Mononuclear cell (primary cell): Measurements from ENCODE around the gene TEPSIN. TPM values are rescaled to one million over a fixed set of nuclear protein-coding genes. Genes with fewer than 3 reads are reported as not detected.
"Not testable (repeated sequence)": the region's sequence is repeated elsewhere in the genome, so short reads cannot be mapped to it uniquely, and the experiment has no call there.

Experiments used
- H3K27me3 ChIP-seq: 2 replicates; pipeline ENCODE4 v1.6.0; 2011; ENCODE audit warnings: low read length, control low read depth; ENCODE audit not compliant: insufficient read depth
- H3K4me1 ChIP-seq: 2 replicates; pipeline ENCODE4 v1.5.1; 2011; ENCODE audit warnings: mild to moderate bottlenecking, low read length, control low read depth; ENCODE audit not compliant: insufficient read depth
- H3K4me3 ChIP-seq: 2 replicates; pipeline ENCODE4 v1.5.1; 2011; ENCODE audit warnings: mild to moderate bottlenecking, low read length, moderate library complexity
- H3K9me3 ChIP-seq: 2 replicates; pipeline ENCODE4 v1.5.1; 2011; ENCODE audit warnings: low read depth, mild to moderate bottlenecking, control low read depth, low read length
- total RNA-seq: library from RNA; depleted of rRNA; stranded (reverse); fragments of >200 nt; gene quantifications from one replicate; pipeline ENCODE4 v1.2.3, GENCODE V29; 2012

TEPSIN gene
- total RNA-seq, 1 donor = 39.6 TPM

- Histone ChIP-seq H3K27me3 (no peaks in the 10 kb centered on the region), H3K4me3 (no peak overlapping the region), H3K9me3 (no peaks in the 10 kb centered on the region), H3K4me1 (peaks cover 21% of the 10 kb centered on the region)
Observed at GRCh38 chr17:81228834-81229665, 9.8 kb downstream of the TEPSIN start.

GRCh38 chr17:81228420-81228819 lies 10.4 kb downstream of the TEPSIN start:
- peaks cover 28% of the 10 kb centered on the region for H3K4me1 ChIP-seq
- no peaks in the 10 kb centered on the region for H3K9me3 ChIP-seq
- no peaks in the 10 kb centered on the region for H3K27me3 ChIP-seq
- no peak overlapping the region for H3K4me3 ChIP-seq

GRCh38 chr17:81227630-81228029 lies 11.2 kb downstream of the TEPSIN start:
- not testable (repeated sequence) for H3K4me3 ChIP-seq, H3K27me3 ChIP-seq, H3K9me3 ChIP-seq
- peaks cover 30% of the 10 kb centered on the region for H3K4me1 ChIP-seq

GRCh38 chr17:81223762-81224130 lies 15.1 kb downstream of the TEPSIN start:
- H3K27me3 ChIP-seq = no peaks in the 10 kb centered on the region
- H3K4me3 ChIP-seq = peak overlapping the region; percentile 25
- H3K4me1 ChIP-seq = peaks cover 36% of the 10 kb centered on the region
- H3K9me3 ChIP-seq = no peaks in the 10 kb centered on the region

GRCh38 chr17:81222906-81223761 lies 15.7 kb downstream of the TEPSIN start, which contains the start of gene CEP131:
TSS of gene CEP131 (minus strand) at chr17:81222965. CDS start at chr17:81220056, 2,909 bp downstream.
- peak within 1 kb of the TSS; percentile 52 for H3K4me3 ChIP-seq
- H3K27me3 ChIP-seq = no peaks in the 10 kb centered on the region
- peaks cover 29% of the 10 kb centered on the region for H3K4me1 ChIP-seq
- H3K9me3 ChIP-seq = no peaks in the 10 kb centered on the region

GRCh38 chr17:81222620-81222905 lies 16.3 kb downstream of the TEPSIN start:
- H3K9me3 ChIP-seq = no peaks in the 10 kb centered on the region
- peak overlapping the region; percentile 52 for H3K4me3 ChIP-seq
- H3K27me3 ChIP-seq = no peaks in the 10 kb centered on the region
- H3K4me1 ChIP-seq = peaks cover 24% of the 10 kb centered on the region

- H3K4me1 ChIP-seq = peaks cover 23% of the 10 kb centered on the region
- H3K4me3 ChIP-seq = peak overlapping the region; percentile 52
- H3K9me3 ChIP-seq = no peaks in the 10 kb centered on the region
- H3K27me3 ChIP-seq = no peaks in the 10 kb centered on the region
Observed at GRCh38 chr17:81221842-81222619, 16.8 kb downstream of the TEPSIN start.

GRCh38 chr17:81221371-81221841 lies 17.4 kb downstream of the TEPSIN start:
- H3K4me1 ChIP-seq = peaks cover 23% of the 10 kb centered on the region
- H3K9me3 ChIP-seq = no peaks in the 10 kb centered on the region
- no peak overlapping the region for H3K4me3 ChIP-seq
- no peaks in the 10 kb centered on the region for H3K27me3 ChIP-seq

- no peaks in the 10 kb centered on the region for H3K27me3 ChIP-seq
- H3K4me1 ChIP-seq = peaks cover 23% of the 10 kb centered on the region
- no peak overlapping the region for H3K4me3 ChIP-seq
- no peaks in the 10 kb centered on the region for H3K9me3 ChIP-seq
Observed at GRCh38 chr17:81219476-81220180, 19.2 kb downstream of the TEPSIN start.

GRCh38 chr17:81218991-81219390 lies 19.9 kb downstream of the TEPSIN start:
- Histone ChIP-seq H3K27me3 (no peaks in the 10 kb centered on the region), H3K4me1 (peaks cover 22% of the 10 kb centered on the region), H3K4me3 (no peak overlapping the region), H3K9me3 (no peaks in the 10 kb centered on the region)

- Histone ChIP-seq H3K9me3 (no peaks in the 10 kb centered on the region), H3K27me3 (no peaks in the 10 kb centered on the region), H3K4me3 (no peak overlapping the region), H3K4me1 (peaks cover 17% of the 10 kb centered on the region)
Observed at GRCh38 chr17:81218459-81218858, 20.4 kb downstream of the TEPSIN start.

- no peaks in the 10 kb centered on the region for H3K9me3 ChIP-seq
- H3K4me3 ChIP-seq = no peak overlapping the region
- H3K27me3 ChIP-seq = no peaks in the 10 kb centered on the region
- H3K4me1 ChIP-seq = peaks cover 13% of the 10 kb centered on the region
Observed at GRCh38 chr17:81217491-81217890, 21.4 kb downstream of the TEPSIN start.

GRCh38 chr17:81213978-81214377 lies 24.9 kb downstream of the TEPSIN start:
- H3K9me3 ChIP-seq = no peaks in the 10 kb centered on the region
- no peaks in the 10 kb centered on the region for H3K4me1 ChIP-seq
- H3K4me3 ChIP-seq = no peak overlapping the region
- H3K27me3 ChIP-seq = no peaks in the 10 kb centered on the region

GRCh38 chr17:81212365-81212764 lies 26.5 kb downstream of the TEPSIN start:
- no peaks in the 10 kb centered on the region for H3K27me3 ChIP-seq

More at GRCh38 chr17:81212365-81212764, 26.5 kb downstream of the TEPSIN start:
- Histone ChIP-seq H3K4me3 (no peak overlapping the region), H3K4me1 (no peaks in the 10 kb centered on the region), H3K9me3 (no peaks in the 10 kb centered on the region)
